H54 (cell line): ENCODE results near the gene NTN5.
A peak's percentile ranks its signal among the peaks of the same experiment; 100 is the strongest.

Source experiments
- DNase-seq: peaks from one replicate; pipeline ENCODE4 v3.0.0; 2011; ENCODE audit warnings: low spot score, mixed read lengths; ENCODE audit not compliant: insufficient read length
- FAIRE-seq: peaks from 3 replicates; lab custom pipeline; 2011; peaks lifted over from hg19 to GRCh38; lab: Jason Lieb, UNC
- POLR2A ChIP-seq: IDR thresholded peaks from 2 replicates; pipeline ENCODE4 v1.6.1; 2011; ENCODE audit warnings: low read depth, mild to moderate bottlenecking, low read length

Gene NTN5

GRCh38 chr19:48618916-48619691 lies 53.7 kb downstream of the NTN5 start, which contains the start of the genes RPL18 and SPHK2:
Gene RPL18, minus strand, starts transcription at chr19:48619178. Its CDS starts 35 bp downstream, at chr19:48619143.
Gene SPHK2, plus strand, starts transcription at chr19:48619506. Its CDS starts 1,009 bp downstream, at chr19:48620515.
- TF ChIP-seq POLR2A = peak; percentile 78
- FAIRE-seq (peak; percentile 79), DNase-seq (peak; percentile 77)

GRCh38 chr19:48618278-48618915 lies 54.4 kb downstream of the NTN5 start:
- FAIRE-seq (no peak), DNase-seq (no peak)

GRCh38 chr19:48617146-48617937 lies 55.5 kb downstream of the NTN5 start:
- DNase-seq = no peak
- TF ChIP-seq POLR2A = no peak
- no peak for FAIRE-seq

More at GRCh38 chr19:48618278-48618915, 54.4 kb downstream of the NTN5 start:
- no peak for TF ChIP-seq POLR2A

DNA sequence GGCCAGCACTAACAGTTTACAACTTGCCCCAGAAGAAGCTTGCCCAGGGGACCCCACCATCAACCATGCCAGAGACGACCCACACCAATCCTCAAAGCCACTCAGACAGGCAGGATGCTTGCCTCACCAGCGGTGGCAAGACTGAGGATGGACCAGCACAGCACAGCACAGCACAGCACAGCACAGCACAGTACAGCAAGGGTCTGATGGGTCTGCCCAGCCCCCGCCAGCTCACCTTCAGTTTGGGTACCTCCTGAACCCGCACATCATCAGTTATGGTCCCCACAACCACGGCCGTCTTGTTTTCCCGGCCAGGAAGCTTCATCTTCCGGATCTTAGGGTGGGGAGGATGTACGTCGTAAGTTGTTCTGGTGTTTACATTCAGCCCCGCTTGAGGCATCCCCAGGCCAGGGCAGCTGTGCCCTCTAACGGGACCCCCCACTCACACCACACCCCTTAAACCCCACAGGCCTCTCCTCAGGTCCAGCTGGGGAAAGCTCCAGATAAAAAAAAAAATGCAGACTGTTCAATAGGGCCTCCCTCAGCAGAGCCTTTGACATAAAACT lies 56.2 kb downstream of the NTN5 start:
- FAIRE-seq = no peak
- no peak for TF ChIP-seq POLR2A
- DNase-seq = no peak

DNA sequence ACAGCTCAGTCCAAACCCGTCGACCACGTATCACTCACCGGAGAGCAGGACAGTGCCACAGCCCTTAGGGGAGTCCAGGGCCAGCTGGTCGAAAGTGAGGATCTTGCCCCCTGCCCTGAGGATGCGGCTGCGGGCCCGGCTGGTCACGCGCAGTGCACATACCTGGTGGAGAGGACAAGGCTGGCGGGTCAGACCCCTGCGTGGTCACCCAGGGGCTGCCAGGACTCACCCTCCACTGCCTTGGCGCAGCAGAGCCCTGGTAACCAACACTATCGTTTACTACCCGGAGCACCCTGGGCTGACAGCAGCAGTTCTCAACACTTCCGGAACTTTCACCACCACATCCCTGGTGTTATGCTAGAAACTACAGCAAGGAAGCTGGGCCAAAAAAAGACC lies 56.8 kb downstream of the NTN5 start:
- no peak for DNase-seq
- TF ChIP-seq POLR2A = no peak
- no peak for FAIRE-seq

GRCh38 chr19:48615231-48616040 lies 57.4 kb downstream of the NTN5 start:
- FAIRE-seq (no peak), DNase-seq (no peak)
- TF ChIP-seq POLR2A = no peak

DNA sequence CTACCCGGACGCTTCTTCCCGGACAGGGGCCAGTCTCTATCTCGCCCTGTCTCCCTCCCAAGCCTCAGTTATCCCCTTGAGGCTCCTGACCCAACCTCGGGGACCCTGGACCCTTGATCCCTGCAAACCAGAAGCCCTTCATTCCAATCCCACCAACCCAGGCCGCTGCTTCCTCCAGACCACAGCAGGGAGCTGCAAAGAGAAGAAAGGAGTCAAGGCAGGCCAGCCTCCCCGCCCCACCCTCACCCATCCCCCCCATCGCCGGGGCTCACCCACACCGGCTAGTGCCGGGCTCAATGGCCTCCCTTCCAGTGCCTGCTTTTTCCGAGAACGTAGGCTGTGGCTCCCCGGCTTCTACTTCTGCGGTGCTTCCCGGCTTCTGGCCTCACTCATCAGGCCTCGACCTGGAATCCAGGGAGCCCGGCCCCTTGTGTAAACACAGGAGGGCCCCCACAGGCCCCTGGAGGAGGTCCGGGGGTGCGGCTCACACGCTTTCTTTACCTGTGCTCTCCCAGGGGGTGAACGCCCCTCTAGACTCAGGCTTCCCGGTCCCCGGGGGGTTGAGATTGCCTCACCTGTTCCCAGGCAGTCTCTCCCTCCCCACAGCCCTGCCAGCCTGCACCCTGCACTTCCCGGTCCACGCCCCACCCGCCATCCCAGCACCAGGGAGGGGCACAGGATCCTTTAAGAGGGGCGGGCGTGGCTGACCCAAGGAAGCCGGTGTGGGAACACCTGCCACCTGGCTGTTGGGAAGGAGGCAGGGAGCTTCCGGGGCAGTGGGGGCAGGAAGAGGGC lies 58.2 kb downstream of the NTN5 start, which contains the start of gene FAM83E:
Gene FAM83E, minus strand, starts transcription at position 641 of the 795 bp plus-strand sequence. CDS start 1,704 bp downstream, outside the sequence.
- FAIRE-seq (no peak), DNase-seq (no peak)
- no peak for TF ChIP-seq POLR2A

- TF ChIP-seq POLR2A = no peak
- FAIRE-seq = no peak
- DNase-seq = no peak
These were observed 58.9 kb downstream of the NTN5 start for GRCh38 chr19:48613852-48614435.

DNA sequence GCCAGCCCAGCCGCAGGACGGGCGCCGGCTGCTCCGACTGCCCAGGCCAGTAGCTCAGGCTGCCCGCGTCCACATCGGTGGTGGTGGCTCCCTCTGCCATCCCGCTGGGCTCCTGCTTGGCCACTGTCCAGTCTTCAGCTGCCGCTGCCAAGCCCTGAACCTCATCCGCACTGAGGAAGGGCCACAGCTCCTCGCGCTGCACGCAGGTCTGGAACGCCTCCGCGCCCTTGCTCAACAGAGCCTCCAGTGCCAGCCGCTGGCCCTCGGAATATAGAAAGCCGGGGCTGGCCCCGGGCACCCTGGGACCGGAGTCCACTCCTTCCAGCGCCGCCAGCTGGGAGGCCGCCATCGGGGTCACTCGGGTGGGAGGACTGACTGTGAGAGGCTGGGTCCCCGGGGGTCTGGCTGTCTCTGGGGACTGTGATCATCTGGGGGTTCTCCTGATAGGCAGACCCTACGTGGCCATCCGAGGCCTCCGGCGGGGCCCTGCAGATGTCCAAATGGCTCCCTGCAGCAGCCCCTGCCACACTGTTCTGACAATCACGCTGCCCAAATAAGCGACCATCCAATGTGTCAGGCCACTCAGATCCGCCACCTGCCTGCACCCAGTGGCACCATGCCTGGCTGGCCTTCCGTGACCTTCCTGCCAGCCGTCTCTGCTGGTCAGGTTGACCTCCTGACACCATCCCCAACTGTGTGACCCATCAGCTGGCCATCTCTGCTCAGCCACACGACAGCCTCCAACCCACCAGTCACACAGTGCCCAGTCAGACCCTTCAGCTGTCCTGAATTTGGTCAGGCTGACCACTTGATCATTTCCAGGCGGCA lies 59.6 kb downstream of the NTN5 start:
- no peak for TF ChIP-seq POLR2A
- DNase-seq (no peak), FAIRE-seq (no peak)

DNA sequence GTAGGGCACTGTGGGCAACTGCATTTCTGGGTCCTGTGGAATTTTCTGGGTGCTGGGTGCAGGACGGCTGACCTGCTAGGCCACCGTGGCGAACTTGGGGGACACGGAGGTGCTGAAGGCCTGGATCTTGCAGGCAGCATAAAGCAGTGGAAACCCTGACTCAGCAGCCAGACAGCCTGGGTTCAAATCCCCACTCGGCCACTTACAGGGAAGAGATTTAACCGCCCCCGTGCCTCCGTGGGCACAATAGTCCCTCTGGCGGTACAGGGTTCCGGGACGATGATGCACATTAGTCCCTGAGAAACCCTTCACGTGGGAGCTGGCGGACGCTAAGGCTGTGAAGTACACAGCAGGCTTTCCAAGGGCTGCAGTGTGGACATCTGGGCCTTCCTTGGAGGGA lies 60.9 kb downstream of the NTN5 start:
- FAIRE-seq (no peak), DNase-seq (no peak)
- no peak for TF ChIP-seq POLR2A
